GM18502 (cell line): ENCODE results near the gene GALNTL6.
"Not testable (repeated sequence)": the region's sequence is repeated elsewhere in the genome, so short reads cannot be mapped to it uniquely, and the experiment has no call there.

ENCODE experiments used
- ATAC-seq: cut with Tn5 transposase; IDR thresholded peaks from one replicate; pipeline ENCODE4 v1.9.1; 2021; ENCODE audit warnings: mild to moderate bottlenecking; ENCODE audit not compliant: unreplicated experiment, poor library complexity

GALNTL6 gene

GRCh38 chr4:172356016-172356415, 542.8 kb downstream of the GALNTL6 start:
- ATAC-seq = no peak

- ATAC-seq = no peak
Measured at GRCh38 chr4:172357006-172357540, 543.9 kb downstream of the GALNTL6 start.

GRCh38 chr4:172362569-172362968, 549.4 kb downstream of the GALNTL6 start:
- ATAC-seq = no peak

GRCh38 chr4:172369471-172369959, 556.3 kb downstream of the GALNTL6 start:
- ATAC-seq = no peak

- no peak for ATAC-seq
Measured at GRCh38 chr4:172377486-172378140, 564.4 kb downstream of the GALNTL6 start.

GRCh38 chr4:172379834-172380233, 566.6 kb downstream of the GALNTL6 start:
- no peak for ATAC-seq

- no peak for ATAC-seq
Measured at GRCh38 chr4:172390331-172390730, 577.1 kb downstream of the GALNTL6 start.

- no peak for ATAC-seq
Measured at GRCh38 chr4:172392741-172393140, 579.5 kb downstream of the GALNTL6 start.

- ATAC-seq = no peak
Measured at GRCh38 chr4:172393220-172393619, 580.0 kb downstream of the GALNTL6 start.

GRCh38 chr4:172404676-172405075, 591.5 kb downstream of the GALNTL6 start:
- ATAC-seq = no peak

GRCh38 chr4:172410363-172410762, 597.2 kb downstream of the GALNTL6 start:
- ATAC-seq = no peak

- ATAC-seq = no peak
Measured at GRCh38 chr4:172411149-172411548, 597.9 kb downstream of the GALNTL6 start.

GRCh38 chr4:172412851-172413580, 599.8 kb downstream of the GALNTL6 start:
- ATAC-seq = no peak

- not testable (repeated sequence) for ATAC-seq
Measured at GRCh38 chr4:172428979-172429378, 615.8 kb downstream of the GALNTL6 start.

GRCh38 chr4:172480471-172480870, 667.3 kb downstream of the GALNTL6 start:
- ATAC-seq = no peak

GRCh38 chr4:172481802-172482508, 668.8 kb downstream of the GALNTL6 start:
- no peak for ATAC-seq

- ATAC-seq = no peak
Measured at GRCh38 chr4:172485007-172485406, 671.8 kb downstream of the GALNTL6 start.

- no peak for ATAC-seq
Measured at GRCh38 chr4:172486531-172486930, 673.3 kb downstream of the GALNTL6 start.

GRCh38 chr4:172489861-172490260, 676.7 kb downstream of the GALNTL6 start:
- ATAC-seq = no peak

GRCh38 chr4:172495769-172496168, 682.6 kb downstream of the GALNTL6 start:
- no peak for ATAC-seq

GRCh38 chr4:172497321-172497720, 684.1 kb downstream of the GALNTL6 start:
- ATAC-seq = no peak
